ENCODE measurements around the gene MYO15A.

Gene MYO15A, protein sequence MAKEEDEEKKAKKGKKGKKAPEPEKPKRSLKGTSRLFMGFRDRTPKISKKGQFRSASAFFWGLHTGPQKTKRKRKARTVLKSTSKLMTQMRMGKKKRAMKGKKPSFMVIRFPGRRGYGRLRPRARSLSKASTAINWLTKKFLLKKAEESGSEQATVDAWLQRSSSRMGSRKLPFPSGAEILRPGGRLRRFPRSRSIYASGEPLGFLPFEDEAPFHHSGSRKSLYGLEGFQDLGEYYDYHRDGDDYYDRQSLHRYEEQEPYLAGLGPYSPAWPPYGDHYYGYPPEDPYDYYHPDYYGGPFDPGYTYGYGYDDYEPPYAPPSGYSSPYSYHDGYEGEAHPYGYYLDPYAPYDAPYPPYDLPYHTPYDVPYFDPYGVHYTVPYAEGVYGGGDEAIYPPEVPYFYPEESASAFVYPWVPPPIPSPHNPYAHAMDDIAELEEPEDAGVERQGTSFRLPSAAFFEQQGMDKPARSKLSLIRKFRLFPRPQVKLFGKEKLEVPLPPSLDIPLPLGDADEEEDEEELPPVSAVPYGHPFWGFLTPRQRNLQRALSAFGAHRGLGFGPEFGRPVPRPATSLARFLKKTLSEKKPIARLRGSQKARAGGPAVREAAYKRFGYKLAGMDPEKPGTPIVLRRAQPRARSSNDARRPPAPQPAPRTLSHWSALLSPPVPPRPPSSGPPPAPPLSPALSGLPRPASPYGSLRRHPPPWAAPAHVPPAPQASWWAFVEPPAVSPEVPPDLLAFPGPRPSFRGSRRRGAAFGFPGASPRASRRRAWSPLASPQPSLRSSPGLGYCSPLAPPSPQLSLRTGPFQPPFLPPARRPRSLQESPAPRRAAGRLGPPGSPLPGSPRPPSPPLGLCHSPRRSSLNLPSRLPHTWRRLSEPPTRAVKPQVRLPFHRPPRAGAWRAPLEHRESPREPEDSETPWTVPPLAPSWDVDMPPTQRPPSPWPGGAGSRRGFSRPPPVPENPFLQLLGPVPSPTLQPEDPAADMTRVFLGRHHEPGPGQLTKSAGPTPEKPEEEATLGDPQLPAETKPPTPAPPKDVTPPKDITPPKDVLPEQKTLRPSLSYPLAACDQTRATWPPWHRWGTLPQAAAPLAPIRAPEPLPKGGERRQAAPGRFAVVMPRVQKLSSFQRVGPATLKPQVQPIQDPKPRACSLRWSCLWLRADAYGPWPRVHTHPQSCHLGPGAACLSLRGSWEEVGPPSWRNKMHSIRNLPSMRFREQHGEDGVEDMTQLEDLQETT (N-terminal part only)

GRCh38 chr17:18108401-18109312 is at the start of gene MYO15A:
MYO15A (plus strand) TSS chr17:18108756; CDS start chr17:18118801, 10,045 bp downstream.
- no peak for DNase-seq

DNA sequence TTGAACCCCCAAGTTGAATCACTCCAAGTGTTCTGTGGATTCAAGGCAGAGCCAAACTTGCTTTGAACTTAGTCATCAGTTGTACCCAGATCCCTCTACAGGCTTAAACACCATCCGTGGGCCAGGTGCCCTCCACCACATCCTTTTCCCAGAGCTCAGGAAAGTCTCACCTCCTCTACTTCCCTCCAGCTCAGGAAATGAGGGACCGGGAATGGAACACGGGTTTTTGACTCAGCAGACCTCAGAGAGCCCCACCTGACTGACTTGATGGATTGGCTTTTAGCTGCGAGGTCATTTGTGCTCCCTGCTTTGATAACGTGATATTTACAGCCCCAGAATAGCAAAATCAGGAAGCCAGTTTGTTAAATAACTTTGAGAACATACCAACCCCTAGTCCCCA is 49.3 kb upstream of the MYO15A start:
- no peak for DNase-seq

- DNase-seq = no peak
These were observed 44.5 kb upstream of the MYO15A start for GRCh38 chr17:18064053-18064452.

GRCh38 chr17:18065546-18065945 is 43.0 kb upstream of the MYO15A start:
- no peak for DNase-seq

DNA sequence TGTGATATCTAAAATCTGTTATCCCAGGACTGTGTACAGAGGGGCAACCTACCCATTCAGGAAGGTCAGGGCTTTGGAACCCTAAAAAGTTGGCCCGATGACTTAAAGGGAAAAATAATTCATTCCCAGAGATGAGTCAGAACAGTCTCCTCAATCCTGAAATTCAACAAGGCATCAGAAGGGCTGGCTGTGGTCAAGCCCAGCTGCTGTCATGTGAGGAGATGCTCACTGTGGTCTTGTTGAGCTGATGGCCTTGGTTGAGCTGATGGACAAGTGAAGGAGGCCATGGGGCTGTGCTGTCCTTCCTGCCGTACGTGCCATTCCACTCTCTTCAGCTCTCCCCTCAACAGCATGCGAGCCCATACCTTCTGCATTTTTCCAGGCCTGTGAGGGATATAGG is 41.7 kb upstream of the MYO15A start:
- no peak for DNase-seq

DNA sequence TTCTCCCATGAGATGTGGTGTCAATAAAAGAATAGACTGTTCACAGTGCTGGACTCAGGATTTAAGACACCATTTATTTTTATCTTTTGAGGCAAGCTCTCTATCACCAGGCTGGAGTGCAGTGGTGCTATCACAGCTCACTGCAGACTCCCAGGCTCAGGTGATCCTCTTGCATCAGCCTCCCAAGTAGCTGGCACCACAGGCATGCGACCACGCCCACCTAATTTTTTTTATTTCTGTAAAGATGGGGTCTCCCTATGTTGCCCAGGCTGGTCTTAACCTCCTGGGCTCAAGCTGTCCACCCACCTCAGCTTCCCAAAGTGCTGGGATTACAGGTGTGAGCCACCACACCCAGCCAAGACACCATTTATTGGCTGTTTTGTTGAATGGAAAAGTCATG is 39.5 kb upstream of the MYO15A start:
- no peak for DNase-seq

DNA sequence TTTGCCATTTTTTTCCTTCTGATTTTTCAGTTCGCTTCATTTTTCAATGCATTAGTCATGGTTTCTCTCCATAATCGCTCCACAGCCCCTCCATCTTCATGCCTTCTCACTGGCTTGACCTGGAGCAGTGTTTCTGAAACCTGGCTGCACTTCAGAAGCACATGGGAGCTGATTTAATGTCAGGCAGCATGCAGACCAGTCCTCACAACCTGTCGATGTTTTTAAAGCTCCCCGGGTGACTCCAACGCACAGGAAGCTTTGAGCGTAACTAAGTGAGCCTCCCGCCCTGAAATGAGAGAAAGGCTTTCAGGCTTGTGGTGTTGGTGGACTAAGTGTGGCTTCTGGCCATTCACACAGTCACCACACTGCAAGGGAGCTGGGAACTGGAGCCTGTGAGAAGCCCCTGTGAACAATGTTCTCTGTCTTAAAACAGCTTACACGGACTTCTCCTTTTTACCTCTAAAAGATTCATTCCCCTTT is 37.7 kb upstream of the MYO15A start:
- DNase-seq = no peak

DNA sequence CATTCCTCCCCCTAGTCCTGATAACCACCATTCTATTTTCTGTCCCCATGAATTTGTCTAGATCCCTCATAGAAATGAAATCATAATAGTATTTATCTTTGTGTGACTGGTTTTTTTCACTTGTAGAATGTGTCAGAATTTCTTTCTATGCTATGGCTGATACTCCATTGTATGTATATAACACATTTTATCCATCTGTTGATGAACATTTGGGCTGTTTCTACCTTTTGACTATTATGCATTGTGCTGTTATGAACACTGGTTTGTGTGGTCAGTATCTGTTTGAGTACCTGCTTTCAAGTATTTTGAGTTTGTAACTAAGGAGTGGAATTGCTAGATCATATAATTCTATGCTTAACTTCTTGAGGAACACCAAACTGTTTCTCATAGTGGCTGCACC is 36.8 kb upstream of the MYO15A start:
- DNase-seq = no peak

DNA sequence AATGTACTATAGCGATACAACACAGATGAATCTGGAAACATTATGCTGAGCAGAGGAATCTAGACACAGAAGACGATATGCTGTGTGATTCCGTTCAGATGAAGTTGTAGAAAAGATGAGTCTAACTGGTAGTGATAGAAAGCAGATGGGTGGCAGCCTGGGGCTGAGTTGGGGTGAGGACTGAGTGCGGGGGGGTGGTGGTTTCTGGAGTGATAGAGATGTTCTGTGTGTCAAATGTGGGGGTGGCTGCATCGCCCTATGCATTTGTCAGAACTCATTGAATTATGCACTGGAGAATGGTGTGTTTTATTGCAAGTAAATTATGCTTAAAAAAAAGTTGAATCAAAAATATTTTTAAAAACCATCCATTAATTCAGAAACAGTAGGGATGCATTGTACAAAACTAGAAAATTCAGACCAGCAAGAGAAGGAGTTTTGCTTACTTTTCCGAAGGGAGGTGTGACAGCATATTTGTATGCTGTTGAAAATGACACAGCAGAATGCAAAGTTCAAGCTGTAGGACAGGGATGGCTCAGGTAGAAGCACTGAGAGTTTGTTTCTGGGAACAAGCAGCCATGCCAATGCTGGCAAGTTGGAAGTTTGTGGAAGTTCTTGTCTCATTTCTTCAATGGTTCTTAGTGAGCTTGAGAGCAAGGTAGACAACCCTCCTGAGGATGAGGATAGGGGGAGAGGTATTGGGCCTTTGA is 33.8 kb upstream of the MYO15A start:
- no peak for DNase-seq

GRCh38 chr17:18076936-18077335 is 31.6 kb upstream of the MYO15A start:
- DNase-seq = no peak

- DNase-seq = no peak
These were observed 29.0 kb upstream of the MYO15A start for GRCh38 chr17:18079543-18079942.

- DNase-seq = no peak
These were observed 24.3 kb upstream of the MYO15A start for GRCh38 chr17:18084256-18084655.

DNA sequence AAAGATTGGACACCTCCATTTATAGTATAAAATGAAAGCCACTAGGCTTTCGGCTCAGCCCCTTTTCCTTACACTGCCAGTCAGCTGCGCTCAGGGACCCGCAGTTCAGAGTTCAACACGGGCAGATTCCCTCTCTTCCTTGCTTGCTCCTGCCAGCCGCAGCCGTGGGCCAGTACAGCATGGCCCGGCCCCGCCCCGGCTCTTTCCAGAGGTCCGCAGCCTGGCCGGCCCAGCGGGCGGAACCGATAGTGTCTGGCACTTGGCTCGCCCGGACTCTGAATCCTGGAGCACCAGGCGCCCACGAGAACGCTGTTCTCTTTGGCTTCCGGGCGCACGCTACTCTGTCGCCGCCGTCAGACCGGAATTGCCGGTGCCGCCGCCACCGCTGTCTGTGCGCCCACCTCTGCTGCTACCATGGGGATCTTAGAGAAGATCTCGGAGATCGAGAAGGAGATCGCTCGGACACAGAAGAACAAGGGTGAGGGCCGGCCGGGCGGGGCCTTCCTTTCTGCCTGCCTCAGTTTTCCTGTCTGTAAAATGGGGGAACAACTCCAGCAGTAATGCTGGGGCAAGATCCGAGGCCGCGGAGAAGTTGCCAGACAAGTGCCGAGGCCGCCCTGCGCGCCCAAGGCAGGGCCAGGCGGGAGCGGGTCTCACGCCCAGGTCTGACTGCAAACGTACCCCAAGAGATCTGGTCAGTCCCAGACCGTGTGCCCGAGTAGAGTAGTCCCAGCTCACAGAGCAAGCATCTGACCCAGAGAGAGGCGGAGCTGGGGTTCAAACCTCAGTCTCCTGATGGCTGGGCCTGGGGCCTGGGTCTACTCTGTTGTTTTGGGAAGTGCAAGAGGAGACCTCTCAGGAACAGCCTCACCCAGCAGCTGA is 20.7 kb upstream of the MYO15A start, which contains the start of gene DRG2:
TSS of gene DRG2 (plus strand) at position 339 of the 882 bp plus-strand sequence. CDS start at position 415, 76 bp downstream.
- peak; percentile 91 for DNase-seq

DNA sequence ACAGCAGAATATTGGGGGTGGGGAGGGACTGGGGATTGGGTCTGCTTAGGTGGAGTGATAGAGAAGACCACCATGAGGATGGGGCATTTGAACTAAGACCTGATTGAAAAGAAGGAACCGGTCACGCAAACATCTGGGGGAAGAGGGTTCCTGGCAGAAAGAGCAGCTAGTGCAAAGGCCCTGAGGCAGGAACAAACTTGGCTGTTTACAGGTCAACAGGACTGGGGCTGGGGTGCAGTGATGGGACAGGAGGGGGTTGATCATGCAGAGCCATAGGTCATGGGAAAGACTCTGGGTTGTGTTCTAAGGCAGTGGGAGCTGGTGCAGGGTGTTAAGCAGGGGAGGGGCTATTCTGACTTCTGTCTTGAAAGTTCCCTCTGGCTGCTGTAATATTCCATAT is 18.9 kb upstream of the MYO15A start:
- no peak for DNase-seq

DNA sequence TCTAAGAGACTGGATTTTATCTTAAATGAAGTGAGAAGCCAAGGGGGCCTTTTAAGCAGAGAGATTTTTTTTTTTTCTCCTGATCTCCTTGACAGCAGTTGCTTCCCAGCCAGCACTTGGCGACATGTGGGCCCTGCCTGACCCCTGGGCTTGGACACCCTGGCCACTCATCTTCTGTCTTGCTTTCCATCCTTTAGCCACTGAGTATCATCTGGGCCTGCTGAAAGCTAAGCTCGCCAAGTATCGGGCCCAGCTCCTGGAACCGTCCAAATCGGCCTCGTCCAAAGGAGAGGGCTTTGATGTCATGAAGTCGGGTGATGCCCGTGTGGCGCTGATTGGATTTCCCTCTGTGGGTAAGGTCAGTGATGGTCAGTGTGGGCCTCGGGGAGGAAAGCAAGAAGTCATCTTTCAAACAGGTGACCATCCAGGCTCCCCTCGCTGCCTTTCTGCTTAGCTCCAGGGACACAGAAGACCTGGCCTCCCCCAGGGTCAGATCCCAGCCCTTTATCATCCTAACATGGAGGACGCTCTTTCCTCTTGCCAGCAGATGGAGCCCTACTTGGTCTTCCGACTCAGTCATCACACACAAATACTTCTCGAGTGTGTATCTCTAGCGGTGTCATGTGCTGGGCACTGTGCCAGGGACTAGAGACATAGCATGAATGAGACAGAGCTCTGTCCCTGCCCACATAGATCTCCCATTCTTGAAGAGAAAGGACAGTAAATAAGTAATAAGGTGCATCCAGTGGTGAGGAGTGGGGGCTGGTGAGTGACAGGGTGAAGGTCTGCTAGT is 14.7 kb upstream of the MYO15A start:
- peak; percentile 3 for DNase-seq

GRCh38 chr17:18094409-18094807 is 14.1 kb upstream of the MYO15A start:
- no peak for DNase-seq

DNA sequence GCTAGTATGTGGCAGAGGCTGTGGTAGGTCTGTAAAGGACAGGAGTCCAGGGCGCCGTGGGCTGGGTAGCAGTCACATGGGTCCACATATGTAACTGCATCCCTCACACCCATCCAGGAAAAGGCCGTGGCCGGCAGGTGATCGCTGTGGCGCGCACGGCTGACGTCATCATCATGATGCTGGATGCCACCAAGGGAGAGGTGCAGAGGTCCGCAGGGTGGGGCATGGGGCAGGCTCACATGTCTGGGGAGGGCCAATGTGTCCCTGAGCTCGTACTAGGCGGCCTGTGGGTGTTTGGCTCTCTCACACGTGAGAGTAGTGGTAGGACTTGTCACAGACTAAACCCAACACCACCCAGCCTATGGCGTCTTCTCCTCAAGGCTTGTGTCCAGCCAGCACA is 9.0 kb upstream of the MYO15A start:
- no peak for DNase-seq

GRCh38 chr17:18100616-18101015 is 7.9 kb upstream of the MYO15A start:
- DNase-seq = no peak

GRCh38 chr17:18101828-18102227 is 6.7 kb upstream of the MYO15A start:
- DNase-seq = no peak

Measured in CD4-positive, alpha-beta T cell treated with Interleukin-17A for 1 hour (primary cell).